Measurements from ENCODE around the gene GAA.
"Not testable (repeated sequence)": the region's sequence is repeated elsewhere in the genome, so short reads cannot be mapped to it uniquely, and the experiment has no call there.

GAA gene

GRCh38 chr17:80084773-80085172, 16.6 kb upstream of the GAA start:
- no peak for DNase-seq

GRCh38 chr17:80086081-80086480, 15.3 kb upstream of the GAA start:
- no peak for DNase-seq

GRCh38 chr17:80086616-80087015, 14.8 kb upstream of the GAA start:
- no peak for DNase-seq

GRCh38 chr17:80087346-80088265, 13.8 kb upstream of the GAA start:
- DNase-seq = no peak

- DNase-seq = no peak
These were observed 11.6 kb upstream of the GAA start for GRCh38 chr17:80089762-80090161.

GRCh38 chr17:80090164-80090563, 11.2 kb upstream of the GAA start:
- DNase-seq = not testable (repeated sequence)

GRCh38 chr17:80091376-80091775, 10.0 kb upstream of the GAA start:
- no peak for DNase-seq

- peak; percentile 52 for DNase-seq
These were observed 8.4 kb upstream of the GAA start for GRCh38 chr17:80092959-80093358.

GRCh38 chr17:80095038-80095843, 6.1 kb upstream of the GAA start:
- DNase-seq = no peak

- DNase-seq = no peak
These were observed 5.4 kb upstream of the GAA start for GRCh38 chr17:80095844-80096475.

- no peak for DNase-seq
These were observed 4.8 kb upstream of the GAA start for GRCh38 chr17:80096561-80097021.

GRCh38 chr17:80097127-80097621, 4.2 kb upstream of the GAA start:
- no peak for DNase-seq

- no peak for DNase-seq
These were observed 3.3 kb upstream of the GAA start for GRCh38 chr17:80097844-80098691.

GRCh38 chr17:80099291-80100034, 1.9 kb upstream of the GAA start:
- no peak for DNase-seq

- no peak for DNase-seq
These were observed 1.4 kb upstream of the GAA start for GRCh38 chr17:80100035-80100323.

GRCh38 chr17:80101946-80102663, 724 bp downstream of the GAA start:
- peak; percentile 74 for DNase-seq

- no peak for DNase-seq
These were observed 1.5 kb downstream of the GAA start for GRCh38 chr17:80102664-80103448.

- DNase-seq = no peak
These were observed 2.2 kb downstream of the GAA start for GRCh38 chr17:80103449-80104085.

GRCh38 chr17:80104321-80104955, 3.1 kb downstream of the GAA start:
- DNase-seq = no peak
